K562 (cell line): ENCODE results near the gene VPS26A. TPM values are rescaled to one million over a fixed set of nuclear protein-coding genes. Genes with fewer than 3 reads are reported as not detected.

ENCODE experiments used
- ARHGAP35 ChIP-seq: fragments of 450-650 bp; IDR thresholded peaks from 2 replicates; pipeline ENCODE4 v1.6.1; 2018; ENCODE audit not compliant: partially characterized antibody
- ATF7 ChIP-seq: fragments of 450-650 bp; IDR thresholded peaks from 2 replicates; pipeline ENCODE4 v1.7.1; 2014; ENCODE audit warnings: mild to moderate bottlenecking, moderate library complexity
- BDP1 ChIP-seq: IDR thresholded peaks from 3 replicates; pipeline ENCODE4 v1.6.1; 2011; ENCODE audit not compliant: insufficient read length, insufficient read depth
- BRD4 ChIP-seq: fragments of 200-600 bp; sonication (generic); IDR thresholded peaks from 2 replicates; pipeline ENCODE4 v1.6.1; 2017; ENCODE audit warnings: inconsistent platforms
- CHCHD3 ChIP-seq: fragments of 250-450 bp; sonication (Bioruptor Pico); IDR thresholded peaks from 2 replicates; pipeline ENCODE4 v2.1.2; 2022; ENCODE audit warnings: mild to moderate bottlenecking
- COPS2 ChIP-seq: fragments of 450-650 bp; conservative IDR thresholded peaks from 2 replicates; pipeline ENCODE4 v1.6.1; 2016; ENCODE audit warnings: mild to moderate bottlenecking, moderate library complexity
- EP400 ChIP-seq: fragments of 450-650 bp; IDR thresholded peaks from 2 replicates; pipeline ENCODE4 v1.6.1; 2017; ENCODE audit warnings: antibody characterized with exemption, mild to moderate bottlenecking, moderate library complexity
- KAT8 ChIP-seq: fragments of 450-650 bp; IDR thresholded peaks from 2 replicates; pipeline ENCODE4 v1.6.1; 2016; ENCODE audit warnings: low read depth, mild to moderate bottlenecking
- KLF10 ChIP-seq: fragments of 250-450 bp; sonication (Bioruptor Pico); IDR thresholded peaks from 2 replicates; pipeline ENCODE4 v1.6.1; 2021; ENCODE audit warnings: matching md5 sums
- LEF1 ChIP-seq: fragments of 450-650 bp; IDR thresholded peaks from 2 replicates; pipeline ENCODE4 v1.6.1; 2016; ENCODE audit warnings: mild to moderate bottlenecking
- NCOR1 ChIP-seq: fragments of 450-650 bp; IDR thresholded peaks from 2 replicates; pipeline ENCODE4 v1.6.1; 2016; ENCODE audit warnings: mild to moderate bottlenecking, moderate library complexity
- NFRKB ChIP-seq: fragments of 450-650 bp; IDR thresholded peaks from 2 replicates; pipeline ENCODE4 v1.6.1; 2016; ENCODE audit warnings: low read depth
- PPARD ChIP-seq: fragments of 250-450 bp; sonication (Bioruptor Pico); IDR thresholded peaks from 2 replicates; pipeline ENCODE4 v1.8.0; 2022; ENCODE audit warnings: inconsistent platforms, mild to moderate bottlenecking, moderate library complexity
- RBBP5 ChIP-seq: fragments of 200-600 bp; sonication (generic); IDR thresholded peaks from 2 replicates; pipeline ENCODE4 v1.6.1; 2012; ENCODE audit warnings: borderline replicate concordance, mild to moderate bottlenecking, low read length, control low read depth, inconsistent platforms; ENCODE audit not compliant: insufficient read depth, poor library complexity, severe bottlenecking
- SMAD4 ChIP-seq: fragments of 250-450 bp; sonication (Bioruptor Pico); conservative IDR thresholded peaks from 2 replicates; pipeline ENCODE4 v1.8.0; 2021; ENCODE audit warnings: inconsistent platforms, mild to moderate bottlenecking, moderate library complexity
- ZBTB26 ChIP-seq: fragments of 450-650 bp; formaldehyde crosslinking; IDR thresholded peaks from 2 replicates; pipeline ENCODE4 v1.4.0; 2022; ENCODE audit warnings: missing genetic modification characterization
- ZC3H11A ChIP-seq: IDR thresholded peaks from 2 replicates; pipeline ENCODE4 v1.6.1; 2012; ENCODE audit warnings: low read depth, low read length, improper control_type of control experiment
- ZFP1 ChIP-seq: fragments of 450-650 bp; formaldehyde crosslinking; IDR thresholded peaks from 2 replicates; pipeline ENCODE4 v1.4.0; 2020; ENCODE audit warnings: mild to moderate bottlenecking, mixed read lengths
- ZNF175 ChIP-seq: fragments of 200-800 bp; sonication (Bioruptor generic); IDR thresholded peaks from 2 replicates; pipeline ENCODE4 v1.6.1; 2016; ENCODE audit warnings: low read depth, mild to moderate bottlenecking, missing genetic modification characterization, missing compliant biosample characterization
- ZNF445 ChIP-seq: fragments of 250-450 bp; sonication (Bioruptor Pico); IDR thresholded peaks from 2 replicates; pipeline ENCODE4 v1.4.0; 2020; ENCODE audit warnings: low read depth, mild to moderate bottlenecking, moderate library complexity
- ZNF57 ChIP-seq: fragments of 450-650 bp; formaldehyde crosslinking; IDR thresholded peaks from 2 replicates; pipeline ENCODE4 v1.4.0; 2020; ENCODE audit warnings: mild to moderate bottlenecking, moderate library complexity
- ZNF584 ChIP-seq: fragments of 200-800 bp; sonication (Bioruptor generic); IDR thresholded peaks from 2 replicates; pipeline ENCODE4 v1.6.1; 2016; ENCODE audit warnings: low read depth, mild to moderate bottlenecking, missing genetic modification characterization, missing compliant biosample characterization
- ZNF639 ChIP-seq, 2 experiments: fragments of 200-800 bp in 1 of 2; sonication (Bioruptor generic) in 1 of 2; sonication (generic) in 1 of 2; formaldehyde crosslinking in 1 of 2; IDR thresholded peaks in 1 of 2; conservative IDR thresholded peaks in 1 of 2; 2 replicates each; pipeline versions ENCODE4 v1.5.0 to v1.6.1; 2016 to 2020; ENCODE audit warnings: missing compliant biosample characterization in 1 of 2, missing genetic modification characterization in 1 of 2, missing genetic modification reagents in 1 of 2
- polyA plus RNA-seq, 8 experiments: library from polyadenylated mRNA; depleted of rRNA in 4 of 8; stranded (reverse) in 5 of 8; unstranded in 3 of 8; fragments of >200 nt; fragmentation: Nextera tagmentation in 2 of 8; fragmentation: Illumina TruSeq in 1 of 8; extraction: Ambion mirVana in 2 of 8; extraction: Trizol in 1 of 8; gene quantifications; 2 replicates each; pipeline versions ENCODE4 v1.2.1 to v1.2.3, GENCODE V29; 2011 to 2014; ENCODE audit warnings: inconsistent platforms in 1 of 8, missing spikeins in 1 of 8
- total RNA-seq, 7 experiments: library from RNA; depleted of rRNA in 6 of 7; stranded (reverse); fragments of >200 nt in 6 of 7; fragmentation: Illumina TruSeq in 2 of 7; extraction: Trizol in 2 of 7; gene quantifications; 2 replicates each; pipeline versions ENCODE4 v1.2.1 to v1.2.3, GENCODE V29; 2011 to 2021; ENCODE audit warnings: low replicate concordance in 1 of 7
- TF ChIP-seq, protein P1 (sequence below): sonication (generic); formaldehyde crosslinking; IDR thresholded peaks from 2 replicates; pipeline ENCODE4 v1.8.1; 2023; ENCODE audit warnings: mild to moderate bottlenecking, missing genetic modification reagents
- TF ChIP-seq, protein P2 (sequence below): fragments of 450-650 bp; IDR thresholded peaks from 2 replicates; pipeline ENCODE4 v1.6.1; 2016; ENCODE audit warnings: antibody characterized with exemption
- TF ChIP-seq, protein P3 (sequence below): sonication (generic); formaldehyde crosslinking; IDR thresholded peaks from 2 replicates; pipeline ENCODE4 v1.8.0; 2022; ENCODE audit warnings: mild to moderate bottlenecking, missing genetic modification reagents

Gene VPS26A
- total and polyA plus RNA-seq, 9 of the 15 experiments (the other 6 are each of a cell fraction or from before 2014, with no cell fraction given), result 47.1 to 137 (median 69.3) TPM

DNA sequence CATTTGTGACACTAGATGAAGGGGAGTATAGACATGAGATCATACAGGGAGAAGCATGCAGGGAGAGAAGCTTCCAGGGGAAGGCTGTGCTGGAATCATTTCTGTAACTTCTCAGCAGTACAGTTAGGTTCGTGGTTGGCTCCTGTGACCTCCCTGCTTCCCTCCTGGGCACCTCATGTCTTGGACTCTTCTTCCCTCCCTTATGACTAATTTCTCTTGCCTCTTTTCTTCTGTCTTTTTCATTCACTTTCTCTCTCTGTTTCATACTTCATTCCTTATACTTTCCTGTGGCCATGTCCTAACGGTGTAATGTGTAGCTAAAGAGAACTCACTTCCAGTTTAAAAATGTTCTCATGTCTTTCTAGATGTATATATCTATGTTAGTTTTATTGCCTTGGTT is 77.1 kb downstream of the VPS26A start (continued):
- TF ChIP-seq, protein P1, sequence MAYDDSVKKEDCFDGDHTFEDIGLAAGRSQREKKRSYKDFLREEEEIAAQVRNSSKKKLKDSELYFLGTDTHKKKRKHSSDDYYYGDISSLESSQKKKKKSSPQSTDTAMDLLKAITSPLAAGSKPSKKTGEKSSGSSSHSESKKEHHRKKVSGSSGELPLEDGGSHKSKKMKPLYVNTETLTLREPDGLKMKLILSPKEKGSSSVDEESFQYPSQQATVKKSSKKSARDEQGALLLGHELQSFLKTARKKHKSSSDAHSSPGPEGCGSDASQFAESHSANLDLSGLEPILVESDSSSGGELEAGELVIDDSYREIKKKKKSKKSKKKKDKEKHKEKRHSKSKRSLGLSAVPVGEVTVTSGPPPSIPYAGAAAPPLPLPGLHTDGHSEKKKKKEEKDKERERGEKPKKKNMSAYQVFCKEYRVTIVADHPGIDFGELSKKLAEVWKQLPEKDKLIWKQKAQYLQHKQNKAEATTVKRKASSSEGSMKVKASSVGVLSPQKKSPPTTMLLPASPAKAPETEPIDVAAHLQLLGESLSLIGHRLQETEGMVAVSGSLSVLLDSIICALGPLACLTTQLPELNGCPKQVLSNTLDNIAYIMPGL, result no peak
- TF ChIP-seq ZBTB26 (CRISPR knock-in tag) (peak; percentile 82; the same call in 1 of the 2 replicates), ATF7 (peak; percentile 50), NCOR1 (no peak), KLF10 (CRISPR knock-in tag) (no peak), ARHGAP35 (no peak), ZFP1 (CRISPR knock-in tag) (no peak), ZNF584 (CRISPR knock-in tag) (peak; percentile 85), ZNF175 (peak; percentile 89), RBBP5 (no peak), ZNF445 (no peak), BRD4 (no peak), COPS2 (no peak), LEF1 (no peak), CHCHD3 (CRISPR knock-in tag) (no peak), NFRKB (no peak), SMAD4 (CRISPR knock-in tag) (no peak), EP400 (no peak), ZNF639 (CRISPR knock-in tag; conservative IDR thresholded peaks at IDR 0.05 in 1 of 2, IDR thresholded peaks at IDR 0.05 in 1 of 2) (no peak), KAT8 (no peak), PPARD (CRISPR knock-in tag) (no peak), ZNF57 (CRISPR knock-in tag) (no peak), BDP1 (no peak), ZC3H11A (no peak)
- TF ChIP-seq, protein P2, sequence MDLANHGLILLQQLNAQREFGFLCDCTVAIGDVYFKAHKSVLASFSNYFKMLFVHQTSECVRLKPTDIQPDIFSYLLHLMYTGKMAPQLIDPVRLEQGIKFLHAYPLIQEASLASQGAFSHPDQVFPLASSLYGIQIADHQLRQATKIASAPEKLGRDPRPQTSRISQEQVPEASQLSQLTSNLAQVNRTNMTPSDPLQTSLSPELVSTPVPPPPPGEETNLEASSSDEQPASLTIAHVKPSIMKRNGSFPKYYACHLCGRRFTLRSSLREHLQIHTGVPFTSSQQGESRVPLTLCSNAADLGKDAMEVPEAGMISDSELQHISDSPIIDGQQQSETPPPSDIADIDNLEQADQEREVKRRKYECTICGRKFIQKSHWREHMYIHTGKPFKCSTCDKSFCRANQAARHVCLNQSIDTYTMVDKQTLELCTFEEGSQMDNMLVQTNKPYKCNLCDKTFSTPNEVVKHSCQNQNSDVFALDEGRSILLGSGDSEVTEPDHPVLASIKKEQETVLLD, result no peak
- TF ChIP-seq, protein P3, sequence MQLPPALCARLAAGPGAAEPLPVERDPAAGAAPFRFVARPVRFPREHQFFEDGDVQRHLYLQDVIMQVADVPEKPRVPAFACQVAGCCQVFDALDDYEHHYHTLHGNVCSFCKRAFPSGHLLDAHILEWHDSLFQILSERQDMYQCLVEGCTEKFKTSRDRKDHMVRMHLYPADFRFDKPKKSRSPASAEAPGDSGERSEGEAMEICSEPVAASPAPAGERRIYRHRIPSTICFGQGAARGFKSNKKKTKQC, result no peak
